ENCODE data around the gene CDKL4.
"Not testable (repeated sequence)": the region's sequence is repeated elsewhere in the genome, so short reads cannot be mapped to it uniquely, and the experiment has no call there.

CDKL4 gene

GRCh38 chr2:39228413-39229209, 15.2 kb downstream of the CDKL4 start:
- DNase-seq = peak; percentile 56

GRCh38 chr2:39227628-39228412, 15.9 kb downstream of the CDKL4 start:
- peak; percentile 56 for DNase-seq

DNA sequence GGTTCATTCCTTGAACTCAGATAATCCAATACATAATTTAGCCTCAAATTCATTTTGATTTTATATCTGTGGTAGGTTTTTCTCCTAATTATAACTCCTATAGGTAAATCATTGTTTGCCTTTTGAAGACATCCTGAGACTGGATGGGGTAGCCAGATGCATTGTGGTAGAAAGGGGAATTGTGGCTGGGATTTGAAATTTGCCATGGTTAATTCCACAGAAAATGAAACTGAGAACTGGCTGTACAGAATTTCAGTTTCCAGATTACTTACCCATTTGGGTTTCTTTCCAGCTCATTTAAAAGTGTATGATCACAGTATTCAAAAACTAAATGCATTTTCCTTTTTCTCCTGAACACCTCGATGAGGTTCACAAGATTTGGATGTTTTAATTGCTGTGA, 18.2 kb downstream of the CDKL4 start:
- no peak for DNase-seq

DNA sequence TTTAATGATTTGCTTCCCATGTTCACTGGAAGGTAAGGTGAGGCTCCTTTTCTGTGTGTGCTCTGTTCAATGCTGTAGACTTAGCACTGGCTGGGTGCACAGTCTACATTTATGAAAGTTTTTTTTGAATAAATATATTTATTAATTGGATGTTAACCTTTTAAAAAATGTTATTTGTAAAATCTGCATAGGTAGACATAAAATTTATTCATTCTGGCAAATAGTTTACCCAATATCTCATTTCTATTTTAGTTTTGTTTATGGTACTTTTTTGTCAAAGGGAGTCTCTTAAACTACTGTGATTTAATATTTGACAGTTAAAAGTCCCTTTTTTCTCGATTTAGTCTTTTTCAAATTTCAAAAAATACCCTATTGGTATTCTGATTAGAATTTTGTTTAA, 19.9 kb downstream of the CDKL4 start:
- no peak for DNase-seq

DNA sequence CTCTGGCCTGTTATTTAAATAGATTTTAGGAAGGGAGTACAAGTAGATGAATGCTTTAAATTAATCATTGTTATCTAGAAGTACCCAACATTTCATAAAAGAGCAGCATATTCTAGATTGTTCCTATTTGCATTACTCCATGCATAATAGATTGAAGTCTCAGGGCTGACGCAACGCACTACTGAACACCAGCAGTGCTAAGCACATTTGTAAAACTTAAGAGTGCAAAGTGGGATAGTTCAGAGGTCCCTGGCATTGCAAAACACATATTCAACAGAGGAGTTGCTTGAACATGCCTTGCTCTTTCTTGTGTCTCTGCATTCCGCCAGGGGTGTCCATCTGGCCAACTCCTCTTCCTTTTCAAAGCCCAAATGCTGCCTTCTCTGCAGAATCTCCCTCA, 22.3 kb downstream of the CDKL4 start:
- DNase-seq = no peak

DNA sequence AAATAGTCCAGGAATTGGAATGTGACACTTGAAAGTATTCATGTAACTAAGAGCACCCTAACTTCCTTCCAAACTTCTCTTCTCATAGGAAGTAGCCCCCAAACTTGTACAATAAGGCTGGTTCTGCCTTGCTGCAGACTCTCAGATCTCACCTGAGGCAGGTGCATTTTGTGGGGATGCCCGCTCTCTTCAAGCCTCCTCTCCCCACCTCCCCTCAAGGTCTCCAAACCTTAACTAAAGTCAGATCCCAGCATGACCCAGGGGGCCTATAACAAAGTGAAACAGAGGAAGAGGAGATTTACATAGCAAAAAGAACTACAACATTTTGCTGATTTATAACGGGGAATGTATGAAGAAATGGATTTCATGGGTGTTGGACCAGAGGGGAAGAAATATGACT, 23.6 kb downstream of the CDKL4 start:
- no peak for DNase-seq

DNA sequence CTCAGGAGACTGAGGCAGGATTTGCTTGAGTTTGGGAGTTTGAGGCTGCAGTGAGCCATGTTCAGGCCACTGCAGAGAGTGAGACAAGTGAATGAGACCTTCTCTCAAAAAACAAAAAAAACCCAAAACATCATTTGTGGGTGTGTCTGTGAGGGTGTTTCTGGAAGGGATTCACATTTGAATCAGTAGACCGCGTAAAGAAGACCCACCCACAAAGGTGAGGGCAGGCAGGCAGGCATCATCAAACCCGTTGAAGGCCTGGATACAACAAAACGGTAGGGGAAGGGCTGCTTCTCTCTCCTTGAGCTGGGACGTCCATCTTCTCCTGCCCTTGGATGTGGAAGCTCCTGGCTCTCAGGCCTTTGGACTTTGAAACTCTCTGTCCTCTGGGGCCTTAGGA, 25.4 kb downstream of the CDKL4 start:
- DNase-seq = no peak

- no peak for DNase-seq
Observed at GRCh38 chr2:39217192-39217550, 26.6 kb downstream of the CDKL4 start.

DNA sequence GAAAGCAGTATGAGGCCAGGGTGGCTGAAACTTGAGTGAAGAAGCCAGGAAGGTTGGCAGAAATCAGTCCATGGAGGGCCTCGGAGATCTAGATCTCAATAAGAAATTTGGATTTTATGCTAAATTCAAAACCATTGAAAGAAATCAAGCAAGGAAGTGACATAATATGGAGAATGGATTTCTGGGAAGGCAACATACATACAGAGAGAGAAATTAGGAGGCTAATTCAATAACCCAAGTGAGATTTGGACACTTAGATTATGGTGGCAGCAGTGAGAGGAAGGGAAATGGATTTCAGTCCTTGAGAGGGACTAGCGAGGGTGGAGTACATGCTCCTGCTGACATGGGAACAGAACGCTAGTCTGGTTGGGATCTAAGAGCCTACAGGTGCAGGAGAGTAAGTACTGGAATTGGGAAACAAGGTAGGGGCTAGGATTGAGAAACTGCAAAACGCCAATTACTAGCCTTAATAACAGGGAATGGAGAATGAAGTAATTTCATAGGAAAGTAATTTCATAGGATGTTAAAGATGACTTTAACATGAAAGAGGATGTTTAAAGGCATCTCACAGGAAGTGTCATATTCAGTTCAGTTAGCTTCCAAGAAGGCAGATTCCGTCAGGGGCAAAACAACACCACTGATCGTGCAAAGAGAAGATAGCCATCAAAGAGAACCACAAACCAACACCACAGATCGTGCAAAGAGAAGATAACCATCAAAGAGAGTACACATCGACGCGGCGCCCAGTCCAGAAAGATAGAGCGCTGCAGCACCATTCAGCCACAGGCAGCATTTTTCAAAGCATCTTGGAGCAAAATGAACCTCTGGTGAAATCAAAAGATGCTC, 27.2 kb downstream of the CDKL4 start:
- DNase-seq = no peak

DNA sequence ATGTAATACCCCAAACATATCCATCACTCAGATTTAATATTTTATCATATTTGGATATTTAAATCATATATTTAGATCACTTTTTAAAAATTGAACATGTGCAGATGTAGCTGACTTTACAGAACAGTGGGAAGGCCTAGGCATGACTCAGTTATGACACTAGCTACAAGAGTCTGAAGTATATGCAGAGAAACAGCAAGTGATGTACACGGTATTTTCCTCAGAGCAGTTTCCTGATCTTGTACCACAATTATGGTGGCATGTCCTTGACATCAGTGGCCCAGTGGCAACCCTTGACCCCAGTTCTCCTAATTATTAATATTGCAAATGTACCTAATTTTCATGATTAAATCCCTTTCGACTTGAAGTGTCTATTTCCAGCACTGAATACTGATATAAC, 28.2 kb downstream of the CDKL4 start:
- no peak for DNase-seq

DNA sequence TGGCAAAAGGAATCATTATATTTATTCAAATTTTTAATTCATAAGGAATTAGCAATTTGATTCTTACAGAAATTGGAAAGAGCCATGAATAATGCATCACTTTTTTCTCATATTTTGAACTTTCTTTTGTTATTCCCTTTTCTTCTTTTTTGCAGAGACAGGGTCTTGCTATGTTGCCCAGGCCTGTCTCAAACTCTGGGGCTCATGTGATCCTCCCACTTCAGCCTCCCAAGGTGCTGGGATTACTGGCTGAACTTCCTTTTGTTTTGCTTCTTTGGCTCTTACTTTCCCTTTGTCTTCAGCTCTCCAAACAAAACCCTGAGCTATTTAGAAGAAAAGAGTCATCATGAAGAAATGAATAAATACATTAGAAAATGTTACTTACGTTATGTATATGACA, 30.8 kb downstream of the CDKL4 start:
- DNase-seq = no peak

- DNase-seq = no peak
Observed at GRCh38 chr2:39210846-39211245, 32.9 kb downstream of the CDKL4 start.

- DNase-seq = no peak
Observed at GRCh38 chr2:39203382-39203781, 40.4 kb downstream of the CDKL4 start.

DNA sequence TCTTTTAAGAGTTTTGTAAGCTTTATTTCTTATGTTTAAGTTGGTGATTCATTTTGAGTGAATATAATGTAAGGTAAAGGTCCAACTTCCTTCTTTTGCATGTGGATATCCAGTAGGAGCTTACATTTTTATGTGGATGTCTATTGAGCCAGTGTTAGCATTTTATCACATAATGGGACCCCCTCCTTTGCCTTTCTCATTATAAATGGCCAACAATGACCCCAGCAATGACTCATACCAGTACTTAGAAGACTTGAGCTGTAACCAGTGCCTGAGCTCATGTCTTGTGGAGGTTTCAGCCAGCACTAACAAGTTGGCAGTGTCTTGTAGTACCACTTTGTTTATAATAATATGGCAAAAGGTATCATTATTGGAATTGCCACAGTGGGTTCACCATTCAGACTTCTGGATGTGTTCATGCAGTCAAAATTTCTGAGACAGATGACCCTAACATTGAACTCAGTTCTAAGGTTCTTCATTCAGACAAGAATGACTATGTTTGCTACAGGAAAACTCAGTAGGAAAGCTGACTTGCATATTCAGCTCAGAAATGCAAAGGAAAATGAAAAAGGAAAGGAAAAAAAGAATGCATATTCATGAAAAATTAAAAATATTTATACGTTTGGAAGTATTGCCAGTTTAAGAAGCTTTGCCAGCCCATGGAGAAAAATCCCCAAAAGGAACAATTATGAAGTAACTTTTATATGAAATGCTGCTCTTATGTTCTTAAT, 41.0 kb downstream of the CDKL4 start:
- no peak for DNase-seq

DNA sequence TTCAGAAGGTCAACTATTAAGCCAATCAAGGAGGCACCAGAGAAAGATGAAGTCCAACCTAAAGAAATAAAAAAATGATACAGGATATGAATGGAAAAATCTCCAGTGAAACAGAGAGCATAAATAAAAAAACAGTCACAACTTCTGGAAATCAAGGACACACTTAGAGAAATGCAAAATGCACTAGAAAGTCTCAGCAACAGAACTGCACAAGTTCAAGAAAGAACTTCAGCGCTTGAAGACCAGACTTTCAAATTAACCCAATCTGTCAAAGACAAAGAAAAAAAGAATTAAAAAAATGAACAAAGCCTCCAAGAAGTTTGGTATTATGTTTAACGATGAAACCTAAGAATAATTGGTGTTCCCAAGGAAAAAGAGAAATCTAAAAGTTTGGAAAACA, 46.8 kb downstream of the CDKL4 start:
- not testable (repeated sequence) for DNase-seq

- no peak for DNase-seq
Observed at GRCh38 chr2:39194686-39195085, 49.1 kb downstream of the CDKL4 start.

- no peak for DNase-seq
Observed at GRCh38 chr2:39188960-39189494, 54.7 kb downstream of the CDKL4 start.

- no peak for DNase-seq
Observed at GRCh38 chr2:39183673-39184072, 60.1 kb downstream of the CDKL4 start.

GRCh38 chr2:39181297-39181696, 62.5 kb downstream of the CDKL4 start:
- DNase-seq = no peak

DNA sequence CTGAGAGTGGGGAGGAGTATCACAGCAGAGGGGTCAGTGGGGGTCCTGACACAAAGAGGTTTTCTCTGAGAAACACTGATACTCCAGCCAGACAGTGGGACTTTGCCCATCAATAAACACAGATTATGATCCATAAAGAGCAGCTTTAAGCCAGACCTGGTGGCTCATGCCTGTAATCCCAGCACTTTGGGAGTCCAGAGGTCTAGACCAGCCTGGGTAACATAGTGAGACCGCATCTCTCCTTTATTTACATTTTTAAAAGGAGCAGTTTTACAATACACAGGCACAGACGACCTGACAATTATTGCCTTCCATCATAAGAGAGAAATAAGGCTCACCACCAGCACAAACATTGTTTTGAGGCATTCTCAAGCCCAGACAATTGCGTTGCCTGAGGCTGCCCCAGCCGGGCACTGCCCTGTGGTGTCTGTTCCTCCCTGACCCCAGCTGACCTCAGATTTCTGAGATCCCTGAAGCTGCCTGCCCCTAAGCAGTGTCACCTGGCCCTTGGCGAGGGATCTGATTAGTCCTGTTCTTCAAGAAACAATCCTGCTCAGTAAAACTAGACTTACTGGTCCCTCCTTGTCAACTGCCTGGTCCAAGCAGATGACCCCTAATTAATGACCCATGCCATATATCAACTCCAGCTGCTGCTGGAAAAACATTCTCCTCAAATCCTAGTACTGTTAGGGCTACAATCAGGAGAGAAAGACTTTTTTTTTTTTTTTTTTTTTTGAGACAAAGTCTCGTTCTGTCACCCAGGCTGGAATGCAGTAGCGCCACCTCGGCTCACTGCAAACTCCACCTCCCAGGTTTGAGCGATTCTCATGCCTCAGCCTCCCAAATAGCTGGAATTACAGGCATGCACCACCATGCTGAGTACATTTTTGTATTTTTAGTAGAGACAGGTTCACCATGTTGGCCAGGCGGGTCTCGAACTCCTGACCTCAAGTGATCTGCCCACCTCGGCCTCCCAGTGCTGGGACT, 63.5 kb downstream of the CDKL4 start:
- DNase-seq = no peak

GRCh38 chr2:39178756-39179155, 65.0 kb downstream of the CDKL4 start:
- no peak for DNase-seq

All from SHP77 treated with DMSO at 0.1 percent for 48 hours (cell line).